ENCODE data around the gene NUSAP1.

DNA sequence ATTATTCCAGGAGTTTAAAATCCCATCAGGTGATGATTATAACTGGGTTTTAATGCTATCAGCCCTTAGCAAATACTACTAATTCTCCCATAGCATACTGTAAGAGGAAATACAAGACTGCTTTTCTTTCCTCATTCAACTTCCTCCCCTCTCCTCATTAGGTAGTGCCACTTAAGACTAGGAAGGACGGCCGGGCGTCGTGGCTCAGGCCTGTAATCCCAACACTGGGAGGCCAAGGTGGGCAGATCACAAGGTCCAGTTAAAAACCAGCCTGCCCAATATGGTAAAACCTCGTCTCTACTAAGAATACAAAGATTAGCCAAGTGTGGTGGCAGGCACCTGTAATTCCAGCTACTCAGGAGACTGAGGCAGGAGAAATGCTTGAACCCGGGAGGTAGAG lies 55.0 kb downstream of the NUSAP1 start:
- TF ChIP-seq, protein P1, sequence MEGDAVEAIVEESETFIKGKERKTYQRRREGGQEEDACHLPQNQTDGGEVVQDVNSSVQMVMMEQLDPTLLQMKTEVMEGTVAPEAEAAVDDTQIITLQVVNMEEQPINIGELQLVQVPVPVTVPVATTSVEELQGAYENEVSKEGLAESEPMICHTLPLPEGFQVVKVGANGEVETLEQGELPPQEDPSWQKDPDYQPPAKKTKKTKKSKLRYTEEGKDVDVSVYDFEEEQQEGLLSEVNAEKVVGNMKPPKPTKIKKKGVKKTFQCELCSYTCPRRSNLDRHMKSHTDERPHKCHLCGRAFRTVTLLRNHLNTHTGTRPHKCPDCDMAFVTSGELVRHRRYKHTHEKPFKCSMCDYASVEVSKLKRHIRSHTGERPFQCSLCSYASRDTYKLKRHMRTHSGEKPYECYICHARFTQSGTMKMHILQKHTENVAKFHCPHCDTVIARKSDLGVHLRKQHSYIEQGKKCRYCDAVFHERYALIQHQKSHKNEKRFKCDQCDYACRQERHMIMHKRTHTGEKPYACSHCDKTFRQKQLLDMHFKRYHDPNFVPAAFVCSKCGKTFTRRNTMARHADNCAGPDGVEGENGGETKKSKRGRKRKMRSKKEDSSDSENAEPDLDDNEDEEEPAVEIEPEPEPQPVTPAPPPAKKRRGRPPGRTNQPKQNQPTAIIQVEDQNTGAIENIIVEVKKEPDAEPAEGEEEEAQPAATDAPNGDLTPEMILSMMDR (IDR thresholded peaks at IDR 0.05) = no peak
- TF ChIP-seq RFX5 (IDR thresholded peaks at IDR 0.05) = no peak
- no peak for TF ChIP-seq CEBPB (IDR thresholded peaks at IDR 0.05)
- TF ChIP-seq, protein P2, sequence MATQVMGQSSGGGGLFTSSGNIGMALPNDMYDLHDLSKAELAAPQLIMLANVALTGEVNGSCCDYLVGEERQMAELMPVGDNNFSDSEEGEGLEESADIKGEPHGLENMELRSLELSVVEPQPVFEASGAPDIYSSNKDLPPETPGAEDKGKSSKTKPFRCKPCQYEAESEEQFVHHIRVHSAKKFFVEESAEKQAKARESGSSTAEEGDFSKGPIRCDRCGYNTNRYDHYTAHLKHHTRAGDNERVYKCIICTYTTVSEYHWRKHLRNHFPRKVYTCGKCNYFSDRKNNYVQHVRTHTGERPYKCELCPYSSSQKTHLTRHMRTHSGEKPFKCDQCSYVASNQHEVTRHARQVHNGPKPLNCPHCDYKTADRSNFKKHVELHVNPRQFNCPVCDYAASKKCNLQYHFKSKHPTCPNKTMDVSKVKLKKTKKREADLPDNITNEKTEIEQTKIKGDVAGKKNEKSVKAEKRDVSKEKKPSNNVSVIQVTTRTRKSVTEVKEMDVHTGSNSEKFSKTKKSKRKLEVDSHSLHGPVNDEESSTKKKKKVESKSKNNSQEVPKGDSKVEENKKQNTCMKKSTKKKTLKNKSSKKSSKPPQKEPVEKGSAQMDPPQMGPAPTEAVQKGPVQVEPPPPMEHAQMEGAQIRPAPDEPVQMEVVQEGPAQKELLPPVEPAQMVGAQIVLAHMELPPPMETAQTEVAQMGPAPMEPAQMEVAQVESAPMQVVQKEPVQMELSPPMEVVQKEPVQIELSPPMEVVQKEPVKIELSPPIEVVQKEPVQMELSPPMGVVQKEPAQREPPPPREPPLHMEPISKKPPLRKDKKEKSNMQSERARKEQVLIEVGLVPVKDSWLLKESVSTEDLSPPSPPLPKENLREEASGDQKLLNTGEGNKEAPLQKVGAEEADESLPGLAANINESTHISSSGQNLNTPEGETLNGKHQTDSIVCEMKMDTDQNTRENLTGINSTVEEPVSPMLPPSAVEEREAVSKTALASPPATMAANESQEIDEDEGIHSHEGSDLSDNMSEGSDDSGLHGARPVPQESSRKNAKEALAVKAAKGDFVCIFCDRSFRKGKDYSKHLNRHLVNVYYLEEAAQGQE (IDR thresholded peaks at IDR 0.05) = no peak
- TF ChIP-seq KDM5A (IDR thresholded peaks at IDR 0.05) = no peak
- no peak for TF ChIP-seq POLR2A (IDR thresholded peaks at IDR 0.05; ENCODE audit: low read length)
- TF ChIP-seq CHD4 (IDR thresholded peaks at IDR 0.05; ENCODE audit: borderline replicate concordance) = no peak
- TF ChIP-seq CBX2 (IDR thresholded peaks at IDR 0.05; ENCODE audit: borderline replicate concordance, low read depth) = no peak
- TF ChIP-seq RAD21 (conservative IDR thresholded peaks at IDR 0.05 in 1 of 2, IDR thresholded peaks at IDR 0.05 in 1 of 2) = no peak
- no peak for TF ChIP-seq EHMT2 (IDR thresholded peaks at IDR 0.05; ENCODE audit: low read depth)
- TF ChIP-seq SMC3 (IDR thresholded peaks at IDR 0.05) = no peak
